Keratinocyte (primary cell): ENCODE data around the gene DPM3. TPM values are rescaled to one million over a fixed set of nuclear protein-coding genes. Genes with fewer than 3 reads are reported as not detected.

Source experiments
- DNase-seq: peaks from one replicate; pipeline ENCODE4 v3.0.0-alpha.2; 2011; ENCODE audit warnings: low read depth, missing footprints, low spot score
- FAIRE-seq: peaks from 2 replicates; lab custom pipeline; 2011; peaks lifted over from hg19 to GRCh38; lab: Jason Lieb, UNC
- H2AFZ ChIP-seq: 2 replicates; pipeline ENCODE4 v1.6.0; 2012; ENCODE audit warnings: low read length, control low read depth, inconsistent platforms; ENCODE audit not compliant: control insufficient read depth
- H3K27ac ChIP-seq: 2 replicates; pipeline ENCODE4 v1.5.1; 2011; ENCODE audit warnings: low read length; ENCODE audit not compliant: control insufficient read depth, insufficient read depth
- H3K27me3 ChIP-seq: 3 replicates; pipeline ENCODE4 v1.6.0; 2011; ENCODE audit warnings: low read length; ENCODE audit not compliant: control insufficient read depth, insufficient read depth; ENCODE audit errors: extremely low read depth
- H3K36me3 ChIP-seq, 2 experiments: 2 replicates in 1 of 2; 3 replicates in 1 of 2; pipeline ENCODE4 v1.5.1; 2011; ENCODE audit warnings: low read length in 2 of 2, mild to moderate bottlenecking in 1 of 2; ENCODE audit not compliant: control insufficient read depth in 2 of 2, insufficient read depth in 2 of 2; ENCODE audit errors: extremely low read depth in 1 of 2
- H3K4me1 ChIP-seq: 3 replicates; pipeline ENCODE4 v1.5.1; 2011; ENCODE audit warnings: low read length; ENCODE audit not compliant: control insufficient read depth, insufficient read depth; ENCODE audit errors: extremely low read depth
- H3K4me2 ChIP-seq: 3 replicates; pipeline ENCODE4 v1.6.0; 2011; ENCODE audit warnings: low read depth, low read length; ENCODE audit not compliant: control insufficient read depth, insufficient read depth; ENCODE audit errors: extremely low read depth
- H3K4me3 ChIP-seq, 3 experiments: fragments of 200-600 bp in 1 of 3; sonication (generic) in 1 of 3; 2 replicates in 2 of 3; 3 replicates in 1 of 3; pipeline ENCODE4 v1.5.1; 2011 to 2016; ENCODE audit warnings: low read length in 3 of 3, mild to moderate bottlenecking in 3 of 3, control low read depth in 2 of 3, inconsistent platforms in 1 of 3, low read depth in 1 of 3, mixed read lengths in 1 of 3, mixed run types in 1 of 3, moderate library complexity in 1 of 3; ENCODE audit not compliant: control insufficient read depth in 2 of 3, insufficient read depth in 2 of 3; ENCODE audit errors: extremely low read depth in 1 of 3
- H3K79me2 ChIP-seq: 2 replicates; pipeline ENCODE4 v1.6.0; 2012; ENCODE audit warnings: low read length; ENCODE audit not compliant: control insufficient read depth, insufficient read depth
- H3K9ac ChIP-seq: 3 replicates; pipeline ENCODE4 v1.6.0; 2011; ENCODE audit warnings: low read length; ENCODE audit not compliant: control insufficient read depth, insufficient read depth; ENCODE audit errors: extremely low read depth
- H3K9me1 ChIP-seq: 3 replicates; pipeline ENCODE4 v1.6.0; 2011; ENCODE audit warnings: low read length; ENCODE audit not compliant: control insufficient read depth, insufficient read depth; ENCODE audit errors: extremely low read depth
- H3K9me3 ChIP-seq: 2 replicates; pipeline ENCODE4 v1.5.1; 2012; ENCODE audit warnings: low read depth, low read length; ENCODE audit not compliant: control insufficient read depth
- H4K20me1 ChIP-seq: 3 replicates; pipeline ENCODE4 v1.6.0; 2011; ENCODE audit warnings: low read length; ENCODE audit not compliant: control insufficient read depth, insufficient read depth; ENCODE audit errors: extremely low read depth
- EZH2 ChIP-seq: IDR thresholded peaks from one replicate; pipeline ENCODE4 v1.6.1; 2012; ENCODE audit warnings: inconsistent platforms, mild to moderate bottlenecking, low read length, moderate library complexity
- dilution Hi-C: fragments of 300-500 bp; cut with MboI; formaldehyde crosslinking; loops from one replicate; pipeline ENCODE4 v1.7.0; 2020; ENCODE audit warnings: low sequenced_read_pairs; ENCODE audit not compliant: extremely low pct_ligation_motif_present
- polyA plus RNA-seq, 5 experiments: library from polyadenylated mRNA; depleted of rRNA in 3 of 5; stranded (reverse) in 3 of 5; stranded (forward) in 1 of 5; unstranded in 1 of 5; fragments of >200 nt; gene quantifications; 1 replicate in 1 of 5; 2 replicates in 3 of 5; 3 replicates in 1 of 5; pipeline versions ENCODE4 v1.2.1 to v1.2.3, GENCODE V29; 2011 to 2012; ENCODE audit warnings: missing spikeins in 2 of 5, low read depth in 1 of 5, low replicate concordance in 1 of 5
- TF ChIP-seq, protein P1 (sequence below), 3 experiments: IDR thresholded peaks in 1 of 3; conservative IDR thresholded peaks in 1 of 3; optimal IDR thresholded peaks in 1 of 3; 2 replicates in 2 of 3; 3 replicates in 1 of 3; pipeline versions ENCODE3 to v1.5.1; 2011; ENCODE audit warnings: low read length in 3 of 3, mild to moderate bottlenecking in 3 of 3, moderate library complexity in 2 of 3, control low read depth in 1 of 3, inconsistent platforms in 1 of 3; ENCODE audit not compliant: insufficient read depth in 2 of 3; ENCODE audit errors: extremely low read depth in 1 of 3

Gene DPM3
- polyA plus RNA-seq, 1 donor (not counting 4 experiments of a cell fraction or from before 2014, with no cell fraction given), result 29.3 TPM

DNA sequence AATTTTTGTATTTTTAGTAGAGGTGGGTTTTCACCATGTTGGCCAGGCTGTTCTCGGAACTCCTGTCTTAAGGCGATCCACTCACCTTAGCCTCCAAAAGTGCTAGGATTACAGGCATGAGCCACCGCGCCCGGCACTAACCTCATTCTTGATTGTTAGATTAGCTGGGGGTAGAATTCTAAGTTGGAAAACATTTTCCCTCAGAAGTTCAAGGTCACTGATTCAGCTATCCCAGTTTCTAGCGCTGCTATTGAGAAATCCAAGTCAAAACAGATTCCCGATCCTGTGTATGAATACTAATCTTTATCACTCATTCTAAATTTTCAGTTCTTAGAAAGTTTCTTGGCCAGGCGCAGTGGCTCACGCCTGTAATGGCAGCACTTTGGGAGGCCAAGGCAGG lies 37.0 kb downstream of the DPM3 start:
- no peaks in the 10 kb centered on the region for H3K36me3 ChIP-seq
- no peak overlapping the region for H2AFZ ChIP-seq
- DNase-seq, result no peak
- no peak overlapping the region for H3K4me2 ChIP-seq
- no peaks in the 10 kb centered on the region for H3K27me3 ChIP-seq
- no peak overlapping the region for H3K9ac ChIP-seq
- dilution Hi-C loops, result no loop called here
- no peaks in the 10 kb centered on the region for H4K20me1 ChIP-seq
- H3K27ac ChIP-seq, result no peak overlapping the region
- FAIRE-seq, result no peak
- TF ChIP-seq, protein P1, sequence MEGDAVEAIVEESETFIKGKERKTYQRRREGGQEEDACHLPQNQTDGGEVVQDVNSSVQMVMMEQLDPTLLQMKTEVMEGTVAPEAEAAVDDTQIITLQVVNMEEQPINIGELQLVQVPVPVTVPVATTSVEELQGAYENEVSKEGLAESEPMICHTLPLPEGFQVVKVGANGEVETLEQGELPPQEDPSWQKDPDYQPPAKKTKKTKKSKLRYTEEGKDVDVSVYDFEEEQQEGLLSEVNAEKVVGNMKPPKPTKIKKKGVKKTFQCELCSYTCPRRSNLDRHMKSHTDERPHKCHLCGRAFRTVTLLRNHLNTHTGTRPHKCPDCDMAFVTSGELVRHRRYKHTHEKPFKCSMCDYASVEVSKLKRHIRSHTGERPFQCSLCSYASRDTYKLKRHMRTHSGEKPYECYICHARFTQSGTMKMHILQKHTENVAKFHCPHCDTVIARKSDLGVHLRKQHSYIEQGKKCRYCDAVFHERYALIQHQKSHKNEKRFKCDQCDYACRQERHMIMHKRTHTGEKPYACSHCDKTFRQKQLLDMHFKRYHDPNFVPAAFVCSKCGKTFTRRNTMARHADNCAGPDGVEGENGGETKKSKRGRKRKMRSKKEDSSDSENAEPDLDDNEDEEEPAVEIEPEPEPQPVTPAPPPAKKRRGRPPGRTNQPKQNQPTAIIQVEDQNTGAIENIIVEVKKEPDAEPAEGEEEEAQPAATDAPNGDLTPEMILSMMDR (optimal IDR thresholded peaks at IDR 0.05 in 1 of 3, IDR thresholded peaks at IDR 0.05 in 1 of 3, conservative IDR thresholded peaks at IDR 0.05 in 1 of 3; ENCODE audit: extremely low read depth in 1 of 3, insufficient read depth in 2 of 3, low read length in 3 of 3), result no peak
- no peak for TF ChIP-seq EZH2
- H3K4me1 ChIP-seq, result no peaks in the 10 kb centered on the region
- no peaks in the 10 kb centered on the region for H3K9me1 ChIP-seq
- H3K4me3 ChIP-seq, result no peak overlapping the region
- no peaks in the 10 kb centered on the region for H3K9me3 ChIP-seq
- H3K79me2 ChIP-seq, result no peaks in the 10 kb centered on the region

DNA sequence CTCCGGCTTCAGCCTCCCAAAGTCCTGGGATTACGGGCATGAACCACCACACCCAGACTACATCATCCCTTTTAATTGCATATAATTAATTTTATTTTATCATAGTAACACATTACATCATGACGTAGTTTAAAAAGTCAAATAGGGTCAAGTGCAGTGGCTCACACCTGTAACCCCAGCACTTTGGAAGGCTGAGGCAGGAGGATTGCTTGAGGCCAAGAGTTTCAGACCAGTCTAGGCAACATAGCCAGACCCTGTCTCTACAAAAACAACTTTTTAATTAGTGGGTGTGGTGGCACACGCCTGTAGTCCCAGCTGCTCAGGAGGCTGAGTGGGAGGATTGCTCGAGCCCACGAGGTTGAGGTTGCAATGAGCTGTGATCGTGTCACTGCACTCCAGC lies 41.0 kb downstream of the DPM3 start:
- Histone ChIP-seq H3K79me2 (no peaks in the 10 kb centered on the region), H3K4me3 (no peak overlapping the region), H3K4me2 (no peak overlapping the region), H3K4me1 (peaks cover 1% of the 10 kb centered on the region), H3K27me3 (no peaks in the 10 kb centered on the region), H3K36me3 (no peaks in the 10 kb centered on the region), H3K9ac (no peak overlapping the region), H3K9me1 (no peaks in the 10 kb centered on the region), H4K20me1 (no peaks in the 10 kb centered on the region), H2AFZ (no peak overlapping the region), H3K27ac (no peak overlapping the region), H3K9me3 (no peaks in the 10 kb centered on the region)
- no peak for FAIRE-seq
- no peak for DNase-seq
- dilution Hi-C loops, result no loop called here
- TF ChIP-seq, protein P1 (optimal IDR thresholded peaks at IDR 0.05 in 1 of 3, IDR thresholded peaks at IDR 0.05 in 1 of 3, conservative IDR thresholded peaks at IDR 0.05 in 1 of 3; ENCODE audit: extremely low read depth in 1 of 3, insufficient read depth in 2 of 3, low read length in 3 of 3), result no peak
- TF ChIP-seq EZH2, result no peak
